Measurements from ENCODE around the gene HELQ. TPM values are rescaled to one million over a fixed set of nuclear protein-coding genes. Genes with fewer than 3 reads are reported as not detected.

The HELQ gene
- total and polyA plus RNA-seq, 10 of the 15 experiments (the other 5 are each of a cell fraction or from before 2014, with no cell fraction given) = 4.5 to 13.3 (median 10.6) TPM

GRCh38 chr4:83440148-83440814 lies 15.3 kb downstream of the HELQ start:
- RAD21 ChIA-PET (ENCODE audit: unreplicated experiment) = no interaction called here
- BruUV-seq (replicated peaks) = no TSS peak
- TF ChIP-seq MEF2A (IDR thresholded peaks at IDR 0.05; ENCODE audit: insufficient read depth, low read depth, low read length) = peak; percentile 58; the same call in 1 of the 2 replicates
- TF ChIP-seq EZH2 (IDR thresholded peaks at IDR 0.05; ENCODE audit: borderline replicate concordance, control insufficient read depth, low read depth, low read length) = no peak
- ATAC-seq (peak; percentile 53), DNase-seq (ENCODE audit: low read depth, low spot score) (no peak), FAIRE-seq (no peak)
- no peaks in the 10 kb centered on the region for H3K4me1 ChIP-seq (ENCODE audit: control insufficient read depth, insufficient read depth, low read length)
- no peak overlapping the region for H3K4me2 ChIP-seq (ENCODE audit: control insufficient read depth, insufficient read depth)
- H3K9ac ChIP-seq (ENCODE audit: control insufficient read depth, insufficient read depth, low read length) = no peak overlapping the region
- no peak overlapping the region for H3K27ac ChIP-seq (ENCODE audit: control insufficient read depth, insufficient read depth)
- no peaks in the 10 kb centered on the region; a peak in 3 of 4 replicates for H3K36me3 ChIP-seq (ENCODE audit: control insufficient read depth in 2 of 2, insufficient read depth in 2 of 2, low read length in 1 of 2)
- POLR2A ChIA-PET = interaction anchor here (0.5 kb wide), 1 partner anchor 1063 kb away, joined by 4 read pairs; no protein-coding TSS in a partner anchor
- WGBS (ENCODE audit: insufficient coverage, insufficient replicate concordance, low lambda C conversion rate, missing lambda C conversion rate) = 12% methylated on average over 1 of the region's 1 CpG
- no peaks in the 10 kb centered on the region for H4K20me1 ChIP-seq (ENCODE audit: control insufficient read depth, insufficient read depth)
- no peak overlapping the region for H3K4me3 ChIP-seq
- SMC1A ChIA-PET (ENCODE audit: uncharacterized antibody, unreplicated experiment) = interaction anchor here (1.2 to 1.5 kb wide), 2 partner anchors 10 to 13 kb away, joined by 3 to 5 read pairs; no protein-coding TSS in a partner anchor
- H2AFZ ChIP-seq (ENCODE audit: control insufficient read depth, low read depth, low read length) = no peak overlapping the region
- H3K27me3 ChIP-seq (replicated peaks in 1 of 2; ENCODE audit: control insufficient read depth in 2 of 2, insufficient read depth in 2 of 2, low read length in 1 of 2) = no peaks in the 10 kb centered on the region
- in situ Hi-C loops (cut with MboI) = no loop called here
- CTCF ChIA-PET = no interaction called here
- intact Hi-C loops (cut with micrococcal nuclease; ENCODE audit: unreplicated experiment) = loop anchor here (5.0 kb wide), 1 partner anchor 78 kb away; no protein-coding TSS in a partner anchor
- H3K79me2 ChIP-seq (ENCODE audit: control insufficient read depth, insufficient read depth, low read length) = no peaks in the 10 kb centered on the region
- H3K9me3 ChIP-seq (replicated peaks; ENCODE audit: control insufficient read depth, insufficient read depth, low read length) = no peaks in the 10 kb centered on the region

DNA sequence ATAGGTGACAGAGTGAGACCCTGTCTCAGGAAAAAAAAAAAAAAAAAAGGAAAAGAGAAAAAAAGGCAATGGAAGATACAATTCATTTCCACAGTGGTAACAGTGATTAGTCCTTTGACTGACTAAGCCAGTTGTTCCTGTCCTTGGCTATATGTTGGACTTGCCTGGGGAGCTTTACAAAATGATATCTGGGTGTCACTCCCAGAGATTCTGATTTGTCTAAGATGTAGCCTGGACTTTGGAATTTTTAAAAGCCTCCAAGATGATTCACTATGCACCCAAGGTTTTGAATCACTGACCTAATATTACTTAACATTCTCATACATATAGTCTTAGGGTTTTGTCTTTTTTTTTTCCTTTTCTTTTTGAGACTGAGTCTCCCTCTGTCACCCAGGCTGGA lies 16.9 kb downstream of the HELQ start:
- FAIRE-seq = no peak
- POLR2A ChIA-PET = interaction anchor here (0.6 to 0.7 kb wide), 3 partner anchors 49 to 397 kb away, joined by 3 to 5 read pairs (median 4); no protein-coding TSS in a partner anchor
- no peak overlapping the region for H3K4me2 ChIP-seq (ENCODE audit: control insufficient read depth, insufficient read depth)
- peaks cover 0 to 5% of the 10 kb centered on the region in 2 experiments; a peak in 2 of 4 replicates for H3K36me3 ChIP-seq (ENCODE audit: control insufficient read depth in 2 of 2, insufficient read depth in 2 of 2, low read length in 1 of 2)
- H3K27me3 ChIP-seq (replicated peaks in 1 of 2; ENCODE audit: control insufficient read depth in 2 of 2, insufficient read depth in 2 of 2, low read length in 1 of 2) = no peaks in the 10 kb centered on the region
- no TSS peak for BruUV-seq (replicated peaks)
- H3K79me2 ChIP-seq (ENCODE audit: control insufficient read depth, insufficient read depth, low read length) = no peaks in the 10 kb centered on the region
- in situ Hi-C loops (cut with MboI) (no loop called here), intact Hi-C loops (cut with micrococcal nuclease; ENCODE audit: unreplicated experiment) (no loop called here)
- H2AFZ ChIP-seq (ENCODE audit: control insufficient read depth, low read depth, low read length) = no peak overlapping the region
- no peaks in the 10 kb centered on the region for H4K20me1 ChIP-seq (ENCODE audit: control insufficient read depth, insufficient read depth)
- CTCF ChIA-PET = interaction anchor here (1.7 kb wide), 1 partner anchor 16 kb away, joined by 4 read pairs; the partner anchor contains the start of gene HELQ
- RAD21 ChIA-PET (ENCODE audit: unreplicated experiment) = no interaction called here
- no peak overlapping the region for H3K9ac ChIP-seq (ENCODE audit: control insufficient read depth, insufficient read depth, low read length)
- SMC1A ChIA-PET (ENCODE audit: uncharacterized antibody, unreplicated experiment) = no interaction called here
- DNase-seq (ENCODE audit: low read depth, low spot score) = no peak
- no peaks in the 10 kb centered on the region for H3K4me1 ChIP-seq (ENCODE audit: control insufficient read depth, insufficient read depth, low read length)
- ATAC-seq = no peak
- H3K27ac ChIP-seq (ENCODE audit: control insufficient read depth, insufficient read depth) = no peak overlapping the region
- no peaks in the 10 kb centered on the region for H3K9me3 ChIP-seq (replicated peaks; ENCODE audit: control insufficient read depth, insufficient read depth, low read length)
- TF ChIP-seq REST (IDR thresholded peaks at IDR 0.05; ENCODE audit: low read depth, low read length) (no peak), STAT1 (conservative IDR thresholded peaks at IDR 0.05) (no peak), RAD21 (IDR thresholded peaks at IDR 0.05; ENCODE audit: insufficient read depth, low read depth, low read length) (no peak), ZNF217 (IDR thresholded peaks at IDR 0.05) (no peak), BHLHE40 (IDR thresholded peaks at IDR 0.05; ENCODE audit: borderline replicate concordance in 1 of 2, low read depth in 2 of 2, low read length in 1 of 2) (no peak), JUND (IDR thresholded peaks at IDR 0.05; ENCODE audit: low read depth, low read length) (no peak), ZBED1 (IDR thresholded peaks at IDR 0.05; ENCODE audit: borderline replicate concordance) (no peak), TCF3 (IDR thresholded peaks at IDR 0.05; ENCODE audit: borderline replicate concordance, insufficient read depth, low read depth, low read length) (no peak), ATF7 (IDR thresholded peaks at IDR 0.05; ENCODE audit: low read depth) (no peak)
- no peak overlapping the region for H3K4me3 ChIP-seq
